ENCODE data around the gene LRRC75A. TPM values are rescaled to one million over a fixed set of nuclear protein-coding genes. Genes with fewer than 3 reads are reported as not detected.

The LRRC75A gene
- total RNA-seq, 1 experiment from 2014 or later: 1.2 TPM

- ChIA-PET POLR2A (no interaction called here), CTCF (no interaction called here)
- H3K27me3 ChIP-seq (ENCODE audit: control insufficient read depth, insufficient read depth, low read length): no peaks in the 10 kb centered on the region
- in situ Hi-C loops (cut with HindIII; ENCODE audit: low pct_unique_long_range_greater_than_20kb, low sequenced_read_pairs) (no loop called here), intact Hi-C loops (cut with micrococcal nuclease; ENCODE audit: unreplicated experiment) (no loop called here)
- TF ChIP-seq, protein P1, sequence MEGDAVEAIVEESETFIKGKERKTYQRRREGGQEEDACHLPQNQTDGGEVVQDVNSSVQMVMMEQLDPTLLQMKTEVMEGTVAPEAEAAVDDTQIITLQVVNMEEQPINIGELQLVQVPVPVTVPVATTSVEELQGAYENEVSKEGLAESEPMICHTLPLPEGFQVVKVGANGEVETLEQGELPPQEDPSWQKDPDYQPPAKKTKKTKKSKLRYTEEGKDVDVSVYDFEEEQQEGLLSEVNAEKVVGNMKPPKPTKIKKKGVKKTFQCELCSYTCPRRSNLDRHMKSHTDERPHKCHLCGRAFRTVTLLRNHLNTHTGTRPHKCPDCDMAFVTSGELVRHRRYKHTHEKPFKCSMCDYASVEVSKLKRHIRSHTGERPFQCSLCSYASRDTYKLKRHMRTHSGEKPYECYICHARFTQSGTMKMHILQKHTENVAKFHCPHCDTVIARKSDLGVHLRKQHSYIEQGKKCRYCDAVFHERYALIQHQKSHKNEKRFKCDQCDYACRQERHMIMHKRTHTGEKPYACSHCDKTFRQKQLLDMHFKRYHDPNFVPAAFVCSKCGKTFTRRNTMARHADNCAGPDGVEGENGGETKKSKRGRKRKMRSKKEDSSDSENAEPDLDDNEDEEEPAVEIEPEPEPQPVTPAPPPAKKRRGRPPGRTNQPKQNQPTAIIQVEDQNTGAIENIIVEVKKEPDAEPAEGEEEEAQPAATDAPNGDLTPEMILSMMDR (IDR thresholded peaks at IDR 0.05): no peak
- TF ChIP-seq TCF7L2 (IDR thresholded peaks at IDR 0.05; ENCODE audit: low read depth, low read length) (no peak), POLR2AphosphoS5 (IDR thresholded peaks at IDR 0.05; ENCODE audit: low read depth, low read length) (no peak), REST (IDR thresholded peaks at IDR 0.05; ENCODE audit: insufficient read depth in 1 of 2, low read depth in 2 of 2, low read length in 1 of 2) (no peak), SIN3A (IDR thresholded peaks at IDR 0.05; ENCODE audit: borderline replicate concordance, insufficient read depth, low read depth, low read length) (no peak)
- no peak overlapping the region for H3K27ac ChIP-seq (ENCODE audit: low read length)
- no peak overlapping the region for H3K4me3 ChIP-seq (ENCODE audit: low read depth in 2 of 2, low read length in 2 of 2)
- H3K36me3 ChIP-seq (ENCODE audit: control insufficient read depth, insufficient read depth, low read length): no peaks in the 10 kb centered on the region
- ATAC-seq (no peak), DNase-seq (ENCODE audit: low read depth, low spot score) (no peak)
- peaks cover 1% of the 10 kb centered on the region for H3K4me1 ChIP-seq (ENCODE audit: control insufficient read depth, insufficient read depth, low read length)
- no TSS peak for BruUV-seq (replicated peaks)
- H3K9me3 ChIP-seq (ENCODE audit: control insufficient read depth, insufficient read depth, low read depth, low read length): no peaks in the 10 kb centered on the region
Measured at GRCh38 chr17:16448490-16448889, 43.5 kb downstream of the LRRC75A start.

DNA sequence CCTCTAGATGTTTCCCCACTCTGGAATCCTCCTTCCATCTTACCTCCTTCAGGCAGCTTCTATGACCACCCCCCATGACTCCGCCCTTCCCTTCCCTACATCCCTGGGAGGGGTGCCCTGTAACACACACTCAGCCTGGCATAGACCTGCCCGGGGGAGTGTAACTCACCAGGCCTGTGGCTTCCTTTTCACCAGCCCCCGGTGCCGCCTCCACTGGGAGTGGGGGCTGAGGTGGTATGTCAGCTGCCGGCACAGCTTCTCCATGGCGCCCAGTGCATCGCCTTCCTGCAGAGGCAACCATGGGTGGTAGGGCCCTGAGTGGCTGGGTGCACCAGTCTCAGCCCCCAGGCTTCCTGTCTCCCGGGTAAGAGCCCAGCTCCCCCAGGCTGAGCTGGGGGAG lies 44.3 kb downstream of the LRRC75A start:
- no peak for ATAC-seq
- Histone ChIP-seq H3K9me3 (ENCODE audit: control insufficient read depth, insufficient read depth, low read depth, low read length) (no peaks in the 10 kb centered on the region), H3K27me3 (ENCODE audit: control insufficient read depth, insufficient read depth, low read length) (no peaks in the 10 kb centered on the region), H3K4me3 (ENCODE audit: low read depth in 2 of 2, low read length in 2 of 2) (no peak overlapping the region), H3K36me3 (ENCODE audit: control insufficient read depth, insufficient read depth, low read length) (peaks cover 2% of the 10 kb centered on the region; the same call in 1 of the 2 replicates), H3K4me1 (ENCODE audit: control insufficient read depth, insufficient read depth, low read length) (peaks cover 9% of the 10 kb centered on the region), H3K27ac (ENCODE audit: low read length) (no peak overlapping the region)
- no TSS peak for BruUV-seq (replicated peaks)
- DNase-seq (ENCODE audit: low read depth, low spot score): no peak
- intact Hi-C loops (cut with micrococcal nuclease; ENCODE audit: unreplicated experiment): no loop called here
- POLR2A ChIA-PET: interaction anchor here (0.5 kb wide), 1 partner anchor 67 kb away, joined by 10 read pairs; the partner anchor contains the start of gene UBB
- in situ Hi-C loops (cut with HindIII; ENCODE audit: low pct_unique_long_range_greater_than_20kb, low sequenced_read_pairs): no loop called here
- TF ChIP-seq TCF7L2 (IDR thresholded peaks at IDR 0.05; ENCODE audit: low read depth, low read length): no peak
- no peak for TF ChIP-seq REST (IDR thresholded peaks at IDR 0.05; ENCODE audit: insufficient read depth in 1 of 2, low read depth in 2 of 2, low read length in 1 of 2)
- no peak for TF ChIP-seq POLR2AphosphoS5 (IDR thresholded peaks at IDR 0.05; ENCODE audit: low read depth, low read length)
- CTCF ChIA-PET: no interaction called here

Data from Panc1 (cell line).